H1 (cell line): ENCODE data around the gene MACROD2. TPM values are rescaled to one million over a fixed set of nuclear protein-coding genes. Genes with fewer than 3 reads are reported as not detected.

Experiments
- CTBP2 ChIP-seq: IDR thresholded peaks from 2 replicates; pipeline ENCODE4 v1.7.0; 2011; ENCODE audit warnings: borderline replicate concordance, mild to moderate bottlenecking, moderate library complexity, mixed read lengths, low read length; ENCODE audit not compliant: insufficient read depth, insufficient read length
- KDM5A ChIP-seq: fragments of 200-600 bp; IDR thresholded peaks from 2 replicates; pipeline ENCODE4 v1.7.1; 2012; ENCODE audit warnings: mild to moderate bottlenecking, low read length, inconsistent platforms, mixed read lengths
- PHF8 ChIP-seq: fragments of 200-600 bp; sonication (generic); conservative IDR thresholded peaks from 2 replicates; pipeline ENCODE4 v1.7.1; 2012; ENCODE audit warnings: low read depth, mild to moderate bottlenecking, inconsistent platforms, low read length, moderate library complexity
- POU5F1 ChIP-seq: IDR thresholded peaks from 2 replicates; pipeline ENCODE4 v1.6.1; 2011; ENCODE audit warnings: low read depth, mild to moderate bottlenecking, low read length, moderate library complexity
- SP2 ChIP-seq: IDR thresholded peaks from 2 replicates; pipeline ENCODE4 v1.6.1; 2012; ENCODE audit warnings: mild to moderate bottlenecking, low read length, inconsistent platforms
- polyA plus RNA-seq, 7 experiments: library from polyadenylated mRNA; depleted of rRNA in 3 of 7; stranded (reverse) in 5 of 7; unstranded in 2 of 7; fragments of >200 nt in 5 of 7; fragments of 200-250 nt in 2 of 7; gene quantifications; 1 replicate in 5 of 7; 2 replicates in 1 of 7; 4 replicates in 1 of 7; pipeline versions ENCODE4 v1.2.1 to v1.2.3, GENCODE V29; 2011 to 2013; ENCODE audit warnings: missing spikeins in 2 of 7, mixed read lengths in 2 of 7
- total RNA-seq: library from RNA; stranded (reverse); fragmentation: NEBNext Ultra II Directional; extraction: Animal tissue kit (Norgen Biotek cat#: 25700); gene quantifications from 2 replicates; pipeline ENCODE4 v1.2.1, GENCODE V29; 2021

MACROD2 gene
- total and polyA plus RNA-seq, 2 of the 8 experiments (the other 6 are each of a cell fraction or from before 2014, with no cell fraction given): 0.70 to 3.9 TPM

DNA sequence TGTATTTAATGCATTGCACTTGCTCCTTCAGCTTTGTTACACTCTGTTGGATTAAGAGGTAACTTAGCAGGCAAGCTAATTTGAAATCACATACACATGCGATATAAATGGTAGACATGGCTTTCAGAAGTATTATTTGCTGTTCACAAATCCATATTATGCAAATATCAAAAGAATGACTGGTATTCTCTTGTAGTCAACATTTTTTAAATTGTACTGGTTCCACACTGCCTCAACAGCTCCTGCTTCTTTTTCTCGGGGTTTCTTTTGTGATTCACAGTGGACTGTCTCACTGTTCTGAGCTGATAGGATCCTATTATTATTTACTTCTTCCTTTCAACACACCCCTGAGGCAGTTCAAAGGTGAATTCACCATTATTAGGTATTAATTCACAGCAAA lies 1650.5 kb downstream of the MACROD2 start (continued):
- TF ChIP-seq CTBP2 (no peak), KDM5A (no peak), PHF8 (no peak), POU5F1 (no peak), SP2 (no peak)
